Neural progenitor cell (in vitro differentiated cells): ENCODE results near the gene MYOG.
A peak's percentile ranks its signal among the peaks of the same experiment; 100 is the strongest.

Source experiments
- EZH2 ChIP-seq: fragments of 200-600 bp; sonication (generic); IDR thresholded peaks from 2 replicates; pipeline ENCODE4 v1.6.1; 2017; ENCODE audit warnings: antibody characterized with exemption, mild to moderate bottlenecking, moderate library complexity
- TF ChIP-seq, protein P1 (sequence below): fragments of 200-600 bp; sonication (generic); IDR thresholded peaks from 2 replicates; pipeline ENCODE4 v1.5.1; 2017; ENCODE audit warnings: antibody characterized with exemption, mild to moderate bottlenecking

GRCh38 chr1:203127666-203128430 is 42.0 kb upstream of the MYOG start, which contains the start of gene ADORA1:
- TF ChIP-seq, protein P1, sequence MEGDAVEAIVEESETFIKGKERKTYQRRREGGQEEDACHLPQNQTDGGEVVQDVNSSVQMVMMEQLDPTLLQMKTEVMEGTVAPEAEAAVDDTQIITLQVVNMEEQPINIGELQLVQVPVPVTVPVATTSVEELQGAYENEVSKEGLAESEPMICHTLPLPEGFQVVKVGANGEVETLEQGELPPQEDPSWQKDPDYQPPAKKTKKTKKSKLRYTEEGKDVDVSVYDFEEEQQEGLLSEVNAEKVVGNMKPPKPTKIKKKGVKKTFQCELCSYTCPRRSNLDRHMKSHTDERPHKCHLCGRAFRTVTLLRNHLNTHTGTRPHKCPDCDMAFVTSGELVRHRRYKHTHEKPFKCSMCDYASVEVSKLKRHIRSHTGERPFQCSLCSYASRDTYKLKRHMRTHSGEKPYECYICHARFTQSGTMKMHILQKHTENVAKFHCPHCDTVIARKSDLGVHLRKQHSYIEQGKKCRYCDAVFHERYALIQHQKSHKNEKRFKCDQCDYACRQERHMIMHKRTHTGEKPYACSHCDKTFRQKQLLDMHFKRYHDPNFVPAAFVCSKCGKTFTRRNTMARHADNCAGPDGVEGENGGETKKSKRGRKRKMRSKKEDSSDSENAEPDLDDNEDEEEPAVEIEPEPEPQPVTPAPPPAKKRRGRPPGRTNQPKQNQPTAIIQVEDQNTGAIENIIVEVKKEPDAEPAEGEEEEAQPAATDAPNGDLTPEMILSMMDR: peak; percentile 33
- peak; percentile 26 for TF ChIP-seq EZH2
